Measurements from ENCODE around the gene DOCK4. TPM values are rescaled to one million over a fixed set of nuclear protein-coding genes. Genes with fewer than 3 reads are reported as not detected.

The DOCK4 gene
- total RNA-seq, 1 donor from 2014 or later, result 29.7 TPM

- no peak for DNase-seq
These were observed 17.9 kb downstream of the DOCK4 start for GRCh38 chr7:112188257-112188656.

GRCh38 chr7:112186300-112186699 lies 19.9 kb downstream of the DOCK4 start:
- no peak for DNase-seq

GRCh38 chr7:112185005-112185834 lies 21.0 kb downstream of the DOCK4 start:
- DNase-seq, result no peak

GRCh38 chr7:112184455-112184854 lies 21.7 kb downstream of the DOCK4 start:
- DNase-seq, result no peak

GRCh38 chr7:112183266-112183665 lies 22.9 kb downstream of the DOCK4 start:
- no peak for DNase-seq

GRCh38 chr7:112182749-112183148 lies 23.4 kb downstream of the DOCK4 start:
- no peak for DNase-seq

- DNase-seq, result no peak
These were observed 26.0 kb downstream of the DOCK4 start for GRCh38 chr7:112180223-112180622.

- DNase-seq, result no peak
These were observed 29.3 kb downstream of the DOCK4 start for GRCh38 chr7:112176693-112177415.

- no peak for DNase-seq
These were observed 30.0 kb downstream of the DOCK4 start for GRCh38 chr7:112176241-112176640.

- no peak for DNase-seq
These were observed 32.0 kb downstream of the DOCK4 start for GRCh38 chr7:112174192-112174591.

- DNase-seq, result no peak
These were observed 32.7 kb downstream of the DOCK4 start for GRCh38 chr7:112173568-112173905.

GRCh38 chr7:112172870-112173567 lies 33.2 kb downstream of the DOCK4 start:
- peak; percentile 53 for DNase-seq

- DNase-seq, result no peak
These were observed 34.5 kb downstream of the DOCK4 start for GRCh38 chr7:112171673-112172072.

- no peak for DNase-seq
These were observed 37.3 kb downstream of the DOCK4 start for GRCh38 chr7:112168915-112169314.

GRCh38 chr7:112167147-112167546 lies 39.1 kb downstream of the DOCK4 start:
- no peak for DNase-seq

GRCh38 chr7:112162784-112163506 lies 43.3 kb downstream of the DOCK4 start:
- DNase-seq, result no peak

- DNase-seq, result peak; percentile 48
These were observed 43.9 kb downstream of the DOCK4 start for GRCh38 chr7:112162142-112162766.

- no peak for DNase-seq
These were observed 44.7 kb downstream of the DOCK4 start for GRCh38 chr7:112161253-112162141.

- DNase-seq, result no peak
These were observed 45.4 kb downstream of the DOCK4 start for GRCh38 chr7:112160771-112161150.

- DNase-seq, result no peak
These were observed 45.9 kb downstream of the DOCK4 start for GRCh38 chr7:112160130-112160770.
